GM21526 (cell line): ENCODE data around the gene IKBKE.

Source experiments
- ATAC-seq: cut with Tn5 transposase; IDR thresholded peaks from one replicate; pipeline ENCODE4 v1.9.1; 2021; ENCODE audit warnings: moderate library complexity; ENCODE audit not compliant: unreplicated experiment, low FRiP score

IKBKE gene

DNA sequence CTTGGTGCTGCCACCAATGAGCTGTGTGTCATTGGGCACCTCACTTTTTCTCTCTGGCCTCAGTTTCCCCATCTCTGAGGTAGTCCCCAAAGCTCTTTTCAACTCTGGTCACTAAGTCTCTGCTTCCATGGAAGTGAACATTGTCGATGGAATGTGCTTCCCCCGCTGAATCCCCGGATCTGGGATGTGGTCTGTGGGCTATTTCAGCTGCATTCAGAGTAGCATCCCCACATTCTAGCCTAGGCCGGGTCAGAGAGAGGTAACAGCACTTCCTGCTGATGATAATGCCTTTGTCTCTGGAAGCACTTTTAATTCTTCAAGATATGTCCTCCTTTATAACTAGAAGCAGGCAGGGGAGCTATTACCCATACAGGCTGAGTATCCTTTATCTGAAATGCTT is 66.9 kb downstream of the IKBKE start:
- ATAC-seq: no peak

DNA sequence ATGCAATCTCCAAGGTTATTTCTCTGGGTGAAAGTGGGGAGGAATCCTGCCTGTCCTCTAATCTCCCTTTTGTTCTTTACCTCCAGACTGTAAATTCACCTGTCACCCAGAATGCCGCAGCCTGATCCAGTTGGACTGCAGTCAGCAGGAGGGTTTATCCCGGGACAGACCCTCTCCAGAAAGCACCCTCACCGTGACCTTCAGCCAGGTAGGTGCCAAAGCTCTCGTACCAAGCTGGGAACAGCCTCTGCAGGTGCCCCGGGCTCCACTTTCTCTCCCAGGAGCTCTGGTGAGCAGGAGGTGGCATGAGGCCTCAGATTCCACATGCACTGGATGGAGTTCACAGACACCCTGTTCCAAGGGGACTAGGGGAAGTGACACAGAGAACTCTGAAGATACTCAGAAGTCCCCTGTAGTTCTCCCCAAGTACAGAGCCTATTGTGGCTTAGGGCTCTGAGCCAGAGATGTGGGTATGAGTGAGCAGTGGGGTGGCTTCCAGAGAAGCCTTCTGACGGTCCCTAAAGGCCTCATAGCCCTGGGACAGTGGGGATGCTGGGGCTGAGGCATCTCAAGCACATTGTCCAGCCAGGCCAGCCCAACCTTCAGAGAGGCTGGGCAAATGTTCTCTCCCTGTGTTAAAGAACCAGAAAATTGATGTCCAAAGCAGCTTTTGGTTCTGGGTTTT is 68.0 kb downstream of the IKBKE start:
- no peak for ATAC-seq

DNA sequence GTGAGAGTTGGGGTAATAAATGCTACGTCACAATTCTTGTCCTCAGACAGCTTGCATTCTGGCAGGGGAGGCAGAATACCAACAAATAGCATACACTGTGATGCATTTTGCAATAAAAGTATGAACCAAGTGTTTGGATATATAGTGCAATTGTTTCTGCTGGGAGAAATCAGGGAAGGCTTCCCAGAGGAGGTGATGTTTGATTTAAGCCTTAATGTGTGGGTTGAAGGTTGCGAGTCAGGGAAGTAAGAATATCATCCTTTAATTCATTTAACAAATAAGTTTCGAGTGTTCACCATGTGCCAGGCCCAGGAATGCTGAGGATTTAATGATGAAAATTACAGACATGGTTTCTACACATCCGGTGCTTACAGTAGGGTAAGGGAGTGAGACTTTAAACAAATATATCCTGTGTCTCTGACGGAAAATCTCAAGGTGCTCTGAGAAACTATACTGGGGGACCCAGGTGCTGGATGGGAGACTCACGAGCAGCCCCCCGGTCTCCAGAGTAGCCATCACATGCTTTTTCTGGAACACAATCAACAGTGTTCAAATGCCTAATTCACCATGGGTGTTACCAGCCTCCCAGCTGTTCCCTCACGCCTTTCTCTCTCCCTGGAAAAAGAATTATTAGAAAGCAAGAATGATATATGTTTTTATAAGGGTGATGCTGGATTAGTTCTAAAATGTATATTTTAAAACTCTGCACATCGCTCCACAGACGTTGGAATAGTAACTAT is 68.8 kb downstream of the IKBKE start:
- no peak for ATAC-seq

DNA sequence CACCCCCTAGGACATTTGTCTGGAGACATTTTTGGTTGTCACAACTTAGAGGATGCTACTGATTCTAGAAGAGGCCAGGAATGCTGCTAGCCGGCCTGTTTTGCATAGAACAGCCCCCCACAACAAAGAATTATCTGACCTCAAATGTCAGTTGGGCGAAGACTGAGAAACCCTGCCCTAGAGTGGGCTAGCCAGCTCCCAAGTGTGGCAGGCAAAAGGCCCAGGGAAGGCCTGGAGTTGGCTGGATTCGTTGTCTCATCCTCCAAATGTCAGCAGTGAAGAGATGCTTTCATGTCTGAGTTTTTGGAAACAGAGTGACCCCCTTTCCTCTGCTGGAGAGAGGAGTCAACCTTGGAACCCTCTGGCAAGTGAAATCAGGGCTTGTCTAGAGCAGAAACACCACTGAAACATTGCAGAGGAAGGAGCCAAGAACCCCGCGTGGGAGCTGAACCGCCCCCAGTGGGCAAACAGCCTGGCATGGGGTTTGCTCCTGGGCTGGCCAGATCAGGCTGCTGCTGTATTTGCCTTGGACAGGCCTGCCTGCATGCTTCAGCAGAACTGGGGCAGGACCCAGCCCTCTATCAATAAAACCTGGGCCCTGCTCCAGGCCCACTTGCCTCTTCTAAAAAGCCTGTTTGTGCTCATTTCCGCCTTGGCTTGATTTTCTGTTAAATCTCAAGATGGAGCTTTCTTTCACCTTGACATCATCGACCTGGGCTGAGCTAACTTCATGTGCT is 69.9 kb downstream of the IKBKE start:
- no peak for ATAC-seq

DNA sequence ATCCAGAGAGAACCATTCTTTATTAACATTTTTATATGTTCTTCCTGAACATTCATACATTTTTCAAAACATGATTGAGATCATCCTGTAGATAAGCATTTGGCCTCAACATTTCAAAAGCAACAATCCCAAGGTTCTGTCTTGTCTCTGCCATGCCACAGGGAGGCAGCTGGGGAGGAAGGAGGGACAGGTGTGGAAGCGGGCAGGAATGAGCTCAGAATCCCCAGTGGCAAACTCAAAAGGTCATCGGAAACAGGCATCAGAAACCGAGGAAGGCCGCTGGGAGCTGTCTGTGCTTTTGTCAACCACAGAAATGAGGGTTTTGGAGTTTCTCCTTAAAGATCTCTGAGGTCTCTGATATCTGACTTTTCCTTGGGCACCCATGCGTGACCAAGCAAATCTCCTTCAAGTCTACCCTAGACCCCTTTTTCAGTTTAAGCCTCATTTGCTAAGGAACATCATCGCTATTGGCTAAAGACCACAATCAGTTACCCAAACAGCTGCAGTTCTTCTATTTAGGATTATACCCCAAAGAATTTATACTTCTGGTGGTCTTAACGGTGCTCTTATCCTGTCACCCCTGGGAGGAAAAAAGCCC is 71.1 kb downstream of the IKBKE start:
- ATAC-seq: no peak

DNA sequence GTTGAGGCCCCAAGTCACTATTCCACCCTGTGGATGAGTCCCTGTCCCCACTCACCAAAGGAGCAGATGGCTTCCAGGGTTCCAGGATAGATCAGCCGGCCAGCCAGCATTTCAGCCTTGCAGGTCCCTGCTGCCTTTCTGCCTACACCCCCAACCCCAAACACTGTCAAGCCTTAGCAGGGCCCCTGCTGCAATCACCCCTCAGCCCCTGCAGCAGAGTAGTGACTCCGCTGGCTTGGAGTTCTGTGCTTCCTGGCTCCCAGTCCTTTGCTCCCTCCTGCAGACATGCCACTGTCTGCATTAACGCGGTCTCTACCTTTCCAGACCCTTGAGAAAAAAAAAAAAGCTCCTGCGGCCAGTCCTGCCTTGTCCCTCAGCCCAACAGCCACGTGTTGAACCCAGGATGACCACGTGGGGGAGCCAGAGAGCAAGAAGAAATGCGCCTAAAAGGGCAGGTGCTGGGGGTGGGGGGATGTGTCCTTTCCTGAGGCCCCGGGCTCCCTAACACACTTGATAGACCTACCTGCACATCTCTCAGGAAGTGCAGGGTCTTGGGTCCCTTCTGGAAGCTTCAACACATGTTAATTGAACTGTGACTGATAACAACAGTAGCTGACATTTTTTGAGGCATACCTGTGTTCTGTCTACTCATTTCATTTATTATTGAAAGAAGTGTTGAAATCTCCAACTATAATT is 74.4 kb downstream of the IKBKE start:
- ATAC-seq: no peak

DNA sequence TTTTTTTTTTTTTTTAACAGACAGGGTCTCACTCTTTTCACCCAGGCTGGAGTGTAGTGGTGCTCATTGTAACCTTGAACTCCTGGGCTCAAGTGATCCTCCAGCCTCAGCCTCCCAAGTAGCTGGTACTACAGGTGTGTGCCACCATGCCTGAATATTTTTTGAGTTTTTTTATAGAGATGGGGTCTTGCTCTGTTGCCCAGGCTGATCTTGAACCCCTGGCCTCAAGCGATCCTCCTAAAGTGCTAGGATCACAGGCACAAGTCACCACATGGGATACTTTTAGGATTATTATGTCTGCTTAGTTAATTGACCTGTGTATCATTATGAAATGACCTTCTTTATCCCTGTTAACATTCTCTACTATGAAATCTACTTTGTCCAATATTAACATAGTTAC is 75.1 kb downstream of the IKBKE start:
- no peak for ATAC-seq
